Type B pancreatic cell (in vitro differentiated cells): ENCODE measurements around the gene PRELP. TPM values are rescaled to one million over a fixed set of nuclear protein-coding genes. Genes with fewer than 3 reads are reported as not detected.

ENCODE experiments used
- DNase-seq: peaks from one replicate; pipeline ENCODE4 v3.0.0; 2021; ENCODE audit warnings: mixed read lengths; ENCODE audit not compliant: unreplicated experiment; ENCODE audit errors: extremely low spot score
- H3K27ac Mint-ChIP-seq: 2 replicates; pipeline ENCODE4 v1.8.0; 2021; ENCODE audit warnings: mild to moderate bottlenecking, mixed read lengths
- H3K27me3 Mint-ChIP-seq: 2 replicates; pipeline ENCODE4 v1.8.0; 2021; ENCODE audit warnings: mixed read lengths
- H3K36me3 Mint-ChIP-seq: 2 replicates; pipeline ENCODE4 v1.8.0; 2021; ENCODE audit warnings: mixed read lengths
- H3K4me1 Mint-ChIP-seq: one replicate; pipeline ENCODE4 v1.8.0; 2021; ENCODE audit warnings: mixed read lengths; ENCODE audit not compliant: unreplicated experiment
- H3K4me3 Mint-ChIP-seq: 2 replicates; pipeline ENCODE4 v1.8.0; 2021; ENCODE audit warnings: mild to moderate bottlenecking, mixed read lengths
- H3K9me3 Mint-ChIP-seq: 2 replicates; pipeline ENCODE4 v1.8.0; 2021; ENCODE audit warnings: mixed read lengths
- CTCF ChIP-seq: fragments of 200-600 bp; sonication (generic); conservative IDR thresholded peaks from 2 replicates; pipeline ENCODE4 v1.5.0; 2021; ENCODE audit warnings: antibody characterized with exemption, mild to moderate bottlenecking
- total RNA-seq: library from RNA; stranded (reverse); gene quantifications from 2 replicates; pipeline ENCODE4 v1.2.1, GENCODE V29; 2021; ENCODE audit warnings: low replicate concordance

PRELP gene
- total RNA-seq, 1 donor from 2014 or later: 1.1 TPM

- no peak for TF ChIP-seq CTCF
- Mint-ChIP-seq H3K9me3 (no peaks in the 10 kb centered on the region), H3K36me3 (no peaks in the 10 kb centered on the region), H3K4me3 (no peak overlapping the region), H3K27ac (no peak overlapping the region), H3K27me3 (peaks cover 17% of the 10 kb centered on the region), H3K4me1 (peaks cover 30% of the 10 kb centered on the region)
- no peak for DNase-seq
Observed at GRCh38 chr1:203462143-203462542, 13.5 kb upstream of the PRELP start.

- H3K27me3 Mint-ChIP-seq: peaks cover 17% of the 10 kb centered on the region
- no peak overlapping the region for H3K4me3 Mint-ChIP-seq
- DNase-seq: no peak
- H3K27ac Mint-ChIP-seq: no peak overlapping the region
- H3K36me3 Mint-ChIP-seq: no peaks in the 10 kb centered on the region
- no peaks in the 10 kb centered on the region for H3K9me3 Mint-ChIP-seq
- peaks cover 30% of the 10 kb centered on the region for H3K4me1 Mint-ChIP-seq
- TF ChIP-seq CTCF: no peak
Observed at GRCh38 chr1:203462878-203463277, 12.7 kb upstream of the PRELP start.

GRCh38 chr1:203463469-203464062 is 12.0 kb upstream of the PRELP start:
- H3K4me1 Mint-ChIP-seq: peaks cover 34% of the 10 kb centered on the region
- H3K27me3 Mint-ChIP-seq: peaks cover 17% of the 10 kb centered on the region
- no peak overlapping the region for H3K27ac Mint-ChIP-seq
- H3K4me3 Mint-ChIP-seq: no peak overlapping the region
- no peak for TF ChIP-seq CTCF
- no peak for DNase-seq
- no peaks in the 10 kb centered on the region for H3K36me3 Mint-ChIP-seq
- no peaks in the 10 kb centered on the region for H3K9me3 Mint-ChIP-seq

GRCh38 chr1:203464226-203464625 is 11.4 kb upstream of the PRELP start:
- H3K27ac Mint-ChIP-seq: no peak overlapping the region
- H3K4me1 Mint-ChIP-seq: peaks cover 34% of the 10 kb centered on the region
- H3K27me3 Mint-ChIP-seq: peaks cover 17% of the 10 kb centered on the region
- no peak for TF ChIP-seq CTCF
- H3K9me3 Mint-ChIP-seq: no peaks in the 10 kb centered on the region
- no peaks in the 10 kb centered on the region for H3K36me3 Mint-ChIP-seq
- H3K4me3 Mint-ChIP-seq: no peak overlapping the region
- no peak for DNase-seq

GRCh38 chr1:203464743-203465142 is 10.9 kb upstream of the PRELP start:
- H3K4me3 Mint-ChIP-seq: no peak overlapping the region
- H3K27me3 Mint-ChIP-seq: peaks cover 17% of the 10 kb centered on the region
- TF ChIP-seq CTCF: no peak
- no peak overlapping the region for H3K27ac Mint-ChIP-seq
- no peak for DNase-seq
- no peaks in the 10 kb centered on the region for H3K36me3 Mint-ChIP-seq
- peaks cover 35% of the 10 kb centered on the region for H3K4me1 Mint-ChIP-seq
- no peaks in the 10 kb centered on the region for H3K9me3 Mint-ChIP-seq
